GM21529 (cell line): ENCODE results near the gene NSF.
"Not testable (repeated sequence)": the region's sequence is repeated elsewhere in the genome, so short reads cannot be mapped to it uniquely, and the experiment has no call there.

ENCODE experiments used
- ATAC-seq: cut with Tn5 transposase; IDR thresholded peaks from one replicate; pipeline ENCODE4 v1.9.1; 2021; ENCODE audit not compliant: unreplicated experiment

The NSF gene

GRCh38 chr17:46590157-46591146 is at the start of gene NSF:
NSF (plus strand) TSS chr17:46590669; CDS start chr17:46590776, 107 bp downstream.
- ATAC-seq = peak; percentile 73

- not testable (repeated sequence) for ATAC-seq
Measured at GRCh38 chr17:46548607-46549006, 41.9 kb upstream of the NSF start.

- ATAC-seq = not testable (repeated sequence)
Measured at GRCh38 chr17:46559155-46559554, 31.3 kb upstream of the NSF start.

GRCh38 chr17:46560048-46560447 is 30.4 kb upstream of the NSF start:
- not testable (repeated sequence) for ATAC-seq

- not testable (repeated sequence) for ATAC-seq
Measured at GRCh38 chr17:46566284-46566683, 24.2 kb upstream of the NSF start.

- ATAC-seq = not testable (repeated sequence)
Measured at GRCh38 chr17:46566980-46567379, 23.5 kb upstream of the NSF start.

- ATAC-seq = not testable (repeated sequence)
Measured at GRCh38 chr17:46571796-46572195, 18.7 kb upstream of the NSF start.

GRCh38 chr17:46579083-46580075 is 11.1 kb upstream of the NSF start, which contains the start of gene ARL17A:
ARL17A (minus strand) TSS chr17:46579691; CDS start chr17:46576322, 3,369 bp downstream.
- ATAC-seq = peak; percentile 98

GRCh38 chr17:46580082-46580481 is 10.4 kb upstream of the NSF start:
- not testable (repeated sequence) for ATAC-seq

GRCh38 chr17:46585444-46585843 is 5.0 kb upstream of the NSF start:
- ATAC-seq = not testable (repeated sequence)

- ATAC-seq = not testable (repeated sequence)
Measured at GRCh38 chr17:46591332-46591731, 863 bp downstream of the NSF start.

GRCh38 chr17:46598344-46598931 is 8.0 kb downstream of the NSF start:
- peak; percentile 67 for ATAC-seq

- ATAC-seq = not testable (repeated sequence)
Measured at GRCh38 chr17:46600767-46601166, 10.3 kb downstream of the NSF start.

- ATAC-seq = peak; percentile 85
Measured at GRCh38 chr17:46603125-46603524, 12.7 kb downstream of the NSF start.

- ATAC-seq = not testable (repeated sequence)
Measured at GRCh38 chr17:46611304-46611703, 20.8 kb downstream of the NSF start.

- not testable (repeated sequence) for ATAC-seq
Measured at GRCh38 chr17:46613876-46614275, 23.4 kb downstream of the NSF start.

- not testable (repeated sequence) for ATAC-seq
Measured at GRCh38 chr17:46617121-46617520, 26.7 kb downstream of the NSF start.

- not testable (repeated sequence) for ATAC-seq
Measured at GRCh38 chr17:46618975-46619374, 28.5 kb downstream of the NSF start.

- ATAC-seq = not testable (repeated sequence)
Measured at GRCh38 chr17:46623790-46624189, 33.3 kb downstream of the NSF start.

- ATAC-seq = not testable (repeated sequence)
Measured at GRCh38 chr17:46624726-46625125, 34.3 kb downstream of the NSF start.
